ENCODE data around the gene AGPAT2. TPM values are rescaled to one million over a fixed set of nuclear protein-coding genes. Genes with fewer than 3 reads are reported as not detected.
A peak's percentile ranks its signal among the peaks of the same experiment; 100 is the strongest.

Gene AGPAT2
- total RNA-seq, 2 donors from 2014 or later, result 33.4 to 39.8 TPM

DNA sequence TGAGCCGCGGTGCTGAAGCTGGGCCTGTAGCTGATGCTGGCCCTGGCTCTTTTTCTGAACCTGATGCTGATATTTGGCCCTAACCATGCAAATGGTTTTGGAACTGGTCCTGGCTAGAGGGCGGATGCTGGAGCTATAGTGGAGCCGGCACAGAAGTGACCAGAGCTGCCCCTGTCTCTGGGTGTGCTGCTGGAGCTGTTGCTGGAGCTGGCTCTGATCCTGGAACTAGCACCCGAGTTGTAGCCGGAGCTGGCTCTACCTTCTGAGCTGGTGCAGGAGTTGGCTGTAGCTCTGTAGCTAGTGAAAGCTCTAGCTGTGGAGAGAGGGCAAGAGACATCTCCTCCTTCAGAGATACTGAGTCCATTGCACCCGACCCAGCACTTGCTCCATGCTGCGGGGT is 42.7 kb upstream of the AGPAT2 start:
- WGBS, 2 experiments (ENCODE audit: insufficient coverage in 1 of 2, insufficient read length in 1 of 2), result 96 to 97% methylated on average over 7 to 8 of the region's 8 CpGs
- Mint-ChIP-seq H3K4me1 (peaks cover 18% of the 10 kb centered on the region), H3K36me3 (ENCODE audit: low read depth) (peaks cover 23% of the 10 kb centered on the region), H3K27ac (no peak overlapping the region), H3K4me3 (no peak overlapping the region), H3K27me3 (ENCODE audit: insufficient read depth) (peaks cover 6% of the 10 kb centered on the region), H3K9me3 (no peaks in the 10 kb centered on the region)
- DNase-seq, result no peak
- Histone ChIP-seq H3K4me1 (ENCODE audit: control insufficient read depth, insufficient read depth, low read length) (peaks cover 9% of the 10 kb centered on the region), H3K9ac (ENCODE audit: extremely low read depth, low read length, poor library complexity, severe bottlenecking) (no peak overlapping the region), H3K4me3 (ENCODE audit: low read length) (no peak overlapping the region), H3K9me3 (ENCODE audit: control insufficient read depth, low read length) (no peaks in the 10 kb centered on the region), H3K36me3 (ENCODE audit: control insufficient read depth, insufficient read depth, low read length) (peaks cover 16% of the 10 kb centered on the region), H3K27me3 (ENCODE audit: control insufficient read depth, insufficient read depth, low read length, poor library complexity, severe bottlenecking) (no peaks in the 10 kb centered on the region), H3K27ac (ENCODE audit: low read depth, low read length) (no peak overlapping the region)
- TF ChIP-seq, protein P1, sequence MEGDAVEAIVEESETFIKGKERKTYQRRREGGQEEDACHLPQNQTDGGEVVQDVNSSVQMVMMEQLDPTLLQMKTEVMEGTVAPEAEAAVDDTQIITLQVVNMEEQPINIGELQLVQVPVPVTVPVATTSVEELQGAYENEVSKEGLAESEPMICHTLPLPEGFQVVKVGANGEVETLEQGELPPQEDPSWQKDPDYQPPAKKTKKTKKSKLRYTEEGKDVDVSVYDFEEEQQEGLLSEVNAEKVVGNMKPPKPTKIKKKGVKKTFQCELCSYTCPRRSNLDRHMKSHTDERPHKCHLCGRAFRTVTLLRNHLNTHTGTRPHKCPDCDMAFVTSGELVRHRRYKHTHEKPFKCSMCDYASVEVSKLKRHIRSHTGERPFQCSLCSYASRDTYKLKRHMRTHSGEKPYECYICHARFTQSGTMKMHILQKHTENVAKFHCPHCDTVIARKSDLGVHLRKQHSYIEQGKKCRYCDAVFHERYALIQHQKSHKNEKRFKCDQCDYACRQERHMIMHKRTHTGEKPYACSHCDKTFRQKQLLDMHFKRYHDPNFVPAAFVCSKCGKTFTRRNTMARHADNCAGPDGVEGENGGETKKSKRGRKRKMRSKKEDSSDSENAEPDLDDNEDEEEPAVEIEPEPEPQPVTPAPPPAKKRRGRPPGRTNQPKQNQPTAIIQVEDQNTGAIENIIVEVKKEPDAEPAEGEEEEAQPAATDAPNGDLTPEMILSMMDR (conservative IDR thresholded peaks at IDR 0.05), result no peak

DNA sequence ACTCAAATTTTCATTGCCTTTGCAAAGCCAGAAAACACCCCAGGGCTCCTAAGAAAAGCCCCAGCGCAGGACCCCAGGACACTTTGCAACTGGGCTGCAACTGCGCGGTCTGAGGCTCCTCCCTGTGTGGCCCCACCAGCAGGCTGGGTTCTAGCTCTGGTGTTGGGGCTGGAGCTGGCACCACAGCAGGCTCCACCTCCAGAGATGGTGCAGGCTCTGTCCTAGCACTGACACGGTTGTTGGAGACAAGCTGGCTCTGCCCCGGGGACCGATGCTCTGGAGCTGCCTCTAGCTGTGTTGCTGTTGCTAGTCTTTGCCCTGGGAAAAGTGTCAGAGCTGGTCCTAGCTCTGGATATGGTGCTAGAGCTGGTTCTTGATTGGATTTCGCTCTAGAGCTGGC is 41.9 kb upstream of the AGPAT2 start:
- no peak for DNase-seq
- no peaks in the 10 kb centered on the region for H3K27me3 ChIP-seq (ENCODE audit: control insufficient read depth, insufficient read depth, low read length, poor library complexity, severe bottlenecking)
- Mint-ChIP-seq H3K36me3 (ENCODE audit: low read depth) (peaks cover 30% of the 10 kb centered on the region), H3K4me3 (peak overlapping the region; percentile 97), H3K27ac (no peak overlapping the region), H3K9me3 (no peaks in the 10 kb centered on the region), H3K4me1 (peaks cover 19% of the 10 kb centered on the region), H3K27me3 (ENCODE audit: insufficient read depth) (peaks cover 6% of the 10 kb centered on the region)
- peak overlapping the region; percentile 99 for H3K4me3 ChIP-seq (ENCODE audit: low read length)
- H3K4me1 ChIP-seq (ENCODE audit: control insufficient read depth, insufficient read depth, low read length), result peaks cover 9% of the 10 kb centered on the region
- H3K36me3 ChIP-seq (ENCODE audit: control insufficient read depth, insufficient read depth, low read length), result peaks cover 24% of the 10 kb centered on the region
- WGBS, 2 experiments (ENCODE audit: insufficient coverage in 1 of 2, insufficient read length in 1 of 2), result 89 to 94% methylated on average over 6 to 7 of the region's 7 CpGs
- TF ChIP-seq, protein P1 (conservative IDR thresholded peaks at IDR 0.05), result no peak
- H3K27ac ChIP-seq (ENCODE audit: low read depth, low read length), result no peak overlapping the region
- H3K9ac ChIP-seq (ENCODE audit: extremely low read depth, low read length, poor library complexity, severe bottlenecking), result no peak overlapping the region
- H3K9me3 ChIP-seq (ENCODE audit: control insufficient read depth, low read length), result no peaks in the 10 kb centered on the region

DNA sequence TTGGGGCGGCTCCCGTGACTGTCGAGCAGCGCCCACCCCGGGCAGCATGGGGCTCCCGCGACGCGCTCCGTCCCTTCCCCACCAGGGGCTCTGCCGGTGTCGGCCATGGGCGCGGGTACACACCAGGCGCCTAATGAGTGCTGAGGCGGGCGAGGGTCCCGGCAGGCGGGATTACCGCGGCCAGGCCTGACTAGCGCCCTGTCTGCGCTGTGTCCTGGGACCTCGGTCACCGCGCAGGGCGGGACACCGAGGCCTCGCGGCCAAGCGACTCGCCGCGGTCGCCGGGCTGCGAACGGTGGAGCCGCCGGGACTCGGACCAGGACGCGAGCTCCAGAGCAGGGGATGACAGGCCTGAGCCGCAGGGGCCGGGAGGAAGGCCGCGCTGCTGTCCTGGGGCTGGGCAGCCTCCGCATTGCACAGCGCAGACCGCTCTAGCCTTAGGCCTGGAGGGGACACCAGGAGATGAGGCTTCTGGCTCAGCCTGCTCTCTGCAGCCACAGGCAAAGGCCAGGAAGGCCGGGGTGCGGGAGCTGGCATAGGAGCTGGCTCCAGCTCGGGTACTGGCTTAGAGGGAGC is 41.4 kb upstream of the AGPAT2 start:
- peaks cover 6% of the 10 kb centered on the region for H3K27me3 Mint-ChIP-seq (ENCODE audit: insufficient read depth)
- Histone ChIP-seq H3K27me3 (ENCODE audit: control insufficient read depth, insufficient read depth, low read length, poor library complexity, severe bottlenecking) (no peaks in the 10 kb centered on the region), H3K36me3 (ENCODE audit: control insufficient read depth, insufficient read depth, low read length) (peaks cover 29% of the 10 kb centered on the region), H3K4me3 (ENCODE audit: low read length) (peak overlapping the region; percentile 99), H3K9me3 (ENCODE audit: control insufficient read depth, low read length) (no peaks in the 10 kb centered on the region), H3K4me1 (ENCODE audit: control insufficient read depth, insufficient read depth, low read length) (peaks cover 9% of the 10 kb centered on the region), H3K9ac (ENCODE audit: extremely low read depth, low read length, poor library complexity, severe bottlenecking) (peak overlapping the region; percentile 59), H3K27ac (ENCODE audit: low read depth, low read length) (no peak overlapping the region)
- DNase-seq, result peak; percentile 83
- H3K4me1 Mint-ChIP-seq, result peaks cover 19% of the 10 kb centered on the region
- WGBS, 2 experiments (ENCODE audit: insufficient coverage in 1 of 2, insufficient read length in 1 of 2), result 10 to 11% methylated on average over 32 to 53 of the region's 53 CpGs
- peaks cover 36% of the 10 kb centered on the region for H3K36me3 Mint-ChIP-seq (ENCODE audit: low read depth)
- TF ChIP-seq, protein P1 (conservative IDR thresholded peaks at IDR 0.05), result no peak
- peak overlapping the region; percentile 97 for H3K4me3 Mint-ChIP-seq
- H3K9me3 Mint-ChIP-seq, result no peaks in the 10 kb centered on the region
- no peak overlapping the region for H3K27ac Mint-ChIP-seq

Measured in endodermal cell (in vitro differentiated cells).